MCF 10A (cell line): ENCODE measurements around the gene TF. TPM values are rescaled to one million over a fixed set of nuclear protein-coding genes. Genes with fewer than 3 reads are reported as not detected.

Experiments
- BruUV-seq: library from RNA; stranded (reverse); fragments of 400-500 nt; replicated peaks from 2 replicates; lab custom pipeline; 2021; lab: Mats Ljungman, UMichigan
- CTCF ChIA-PET: fragments of 300-600 bp; sonication (Branson Sonifier 250); formaldehyde crosslinking; extraction: SDS; loops from one replicate; lab custom pipeline; 2021; ENCODE audit warnings: antibody characterized with exemption, inconsistent platforms; lab: Yijun Ruan, JAX
- POLR2A ChIA-PET: fragments of 300-600, 350-650 bp; sonication (Branson Sonifier 250); formaldehyde crosslinking; extraction: SDS; loops from one replicate; lab custom pipeline; 2020; ENCODE audit warnings: antibody characterized with exemption, inconsistent platforms; lab: Yijun Ruan, JAX
- DNase-seq: peaks from one replicate; pipeline ENCODE4 v3.0.0-alpha.2; 2018; ENCODE audit not compliant: unreplicated experiment
- H3K27ac Mint-ChIP-seq: one replicate; pipeline ENCODE4 v1.8.0; 2022; ENCODE audit warnings: mild to moderate bottlenecking, low read depth, mixed read lengths; ENCODE audit not compliant: unreplicated experiment
- H3K27me3 Mint-ChIP-seq: one replicate; pipeline ENCODE4 v1.8.0; 2022; ENCODE audit warnings: mixed read lengths; ENCODE audit not compliant: insufficient read depth, unreplicated experiment
- H3K36me3 Mint-ChIP-seq: one replicate; pipeline ENCODE4 v1.8.0; 2022; ENCODE audit warnings: mild to moderate bottlenecking, moderate library complexity, mixed read lengths; ENCODE audit not compliant: insufficient read depth, unreplicated experiment
- H3K4me1 Mint-ChIP-seq: one replicate; pipeline ENCODE4 v1.8.0; 2022; ENCODE audit warnings: mixed read lengths; ENCODE audit not compliant: insufficient read depth, unreplicated experiment
- H3K4me3 Mint-ChIP-seq: one replicate; pipeline ENCODE4 v1.8.0; 2022; ENCODE audit warnings: mild to moderate bottlenecking, moderate library complexity, mixed read lengths; ENCODE audit not compliant: unreplicated experiment
- H3K9me3 Mint-ChIP-seq: one replicate; pipeline ENCODE4 v1.8.0; 2022; ENCODE audit warnings: mixed read lengths; ENCODE audit not compliant: unreplicated experiment
- intact Hi-C: fragments of 100-400 bp; cut with micrococcal nuclease; formaldehyde crosslinking; loops from 2 replicates; pipeline ENCODE4 v1.14.1; 2022
- total RNA-seq: library from RNA; stranded (reverse); gene quantifications from 2 replicates; pipeline ENCODE4 v1.2.3, GENCODE V29; 2022
- TF ChIP-seq, protein P1 (sequence below): fragments of 200-600 bp; IDR thresholded peaks from one replicate; pipeline ENCODE4 v1.8.0; 2022; ENCODE audit warnings: antibody characterized with exemption, mild to moderate bottlenecking; ENCODE audit not compliant: unreplicated experiment

TF gene
- total RNA-seq, 1 experiment from 2014 or later: 0.19 TPM

DNA sequence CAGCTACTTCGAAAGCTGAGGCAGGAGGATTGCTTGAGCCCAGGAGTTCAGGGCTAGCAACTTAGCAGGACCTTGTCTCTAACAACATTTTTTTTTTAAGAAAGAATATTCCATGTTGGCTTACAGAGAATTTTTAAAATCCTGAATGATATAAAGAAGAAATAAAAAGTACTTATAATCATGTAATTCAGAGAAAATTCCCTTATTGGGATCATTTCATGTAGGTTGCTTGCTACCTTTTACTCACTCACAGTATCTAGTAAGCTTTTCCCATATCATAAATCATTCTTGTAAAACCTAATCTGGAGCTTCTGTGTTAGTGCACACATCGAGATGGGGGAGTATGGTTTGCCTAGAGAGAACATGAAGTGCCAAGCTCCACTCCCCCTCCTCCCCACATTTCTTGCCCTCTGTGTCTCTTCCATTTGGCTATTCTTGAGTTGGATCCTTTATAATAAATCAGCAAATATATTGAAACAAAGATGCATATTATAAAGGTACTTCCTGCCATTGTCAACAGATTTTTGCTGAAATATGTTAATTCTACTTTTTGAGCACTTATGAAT lies 13.6 kb downstream of the TF start:
- no peak overlapping the region for H3K4me3 Mint-ChIP-seq
- intact Hi-C loops: no loop called here
- TF ChIP-seq, protein P1, sequence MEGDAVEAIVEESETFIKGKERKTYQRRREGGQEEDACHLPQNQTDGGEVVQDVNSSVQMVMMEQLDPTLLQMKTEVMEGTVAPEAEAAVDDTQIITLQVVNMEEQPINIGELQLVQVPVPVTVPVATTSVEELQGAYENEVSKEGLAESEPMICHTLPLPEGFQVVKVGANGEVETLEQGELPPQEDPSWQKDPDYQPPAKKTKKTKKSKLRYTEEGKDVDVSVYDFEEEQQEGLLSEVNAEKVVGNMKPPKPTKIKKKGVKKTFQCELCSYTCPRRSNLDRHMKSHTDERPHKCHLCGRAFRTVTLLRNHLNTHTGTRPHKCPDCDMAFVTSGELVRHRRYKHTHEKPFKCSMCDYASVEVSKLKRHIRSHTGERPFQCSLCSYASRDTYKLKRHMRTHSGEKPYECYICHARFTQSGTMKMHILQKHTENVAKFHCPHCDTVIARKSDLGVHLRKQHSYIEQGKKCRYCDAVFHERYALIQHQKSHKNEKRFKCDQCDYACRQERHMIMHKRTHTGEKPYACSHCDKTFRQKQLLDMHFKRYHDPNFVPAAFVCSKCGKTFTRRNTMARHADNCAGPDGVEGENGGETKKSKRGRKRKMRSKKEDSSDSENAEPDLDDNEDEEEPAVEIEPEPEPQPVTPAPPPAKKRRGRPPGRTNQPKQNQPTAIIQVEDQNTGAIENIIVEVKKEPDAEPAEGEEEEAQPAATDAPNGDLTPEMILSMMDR: no peak
- ChIA-PET POLR2A (interaction anchor here (0.6 kb wide), 1 partner anchor 69 kb away, joined by 3 read pairs; no protein-coding TSS in a partner anchor), CTCF (no interaction called here)
- no peak overlapping the region for H3K27ac Mint-ChIP-seq
- H3K9me3 Mint-ChIP-seq: no peaks in the 10 kb centered on the region
- peaks cover 39% of the 10 kb centered on the region for H3K27me3 Mint-ChIP-seq
- H3K4me1 Mint-ChIP-seq: no peaks in the 10 kb centered on the region
- no TSS peak for BruUV-seq
- no peaks in the 10 kb centered on the region for H3K36me3 Mint-ChIP-seq
- no peak for DNase-seq

DNA sequence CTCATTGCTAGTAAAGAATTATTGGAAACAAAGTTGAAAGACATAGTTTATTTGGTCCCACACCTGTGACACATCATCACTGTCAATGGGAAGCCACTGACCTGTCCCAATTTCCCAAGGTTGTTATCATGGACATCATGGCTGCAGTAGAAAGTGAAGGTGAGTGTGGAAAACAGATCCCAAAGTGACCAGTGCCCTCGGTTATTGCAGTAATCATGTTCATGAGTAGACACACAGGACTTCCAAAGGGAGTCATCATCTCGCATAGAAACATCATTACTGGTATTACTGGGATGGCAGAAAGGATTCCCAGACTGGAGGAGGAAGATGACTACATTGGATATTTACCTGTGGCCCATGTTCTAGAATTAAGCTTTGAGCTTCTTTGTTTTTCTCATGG lies 14.7 kb downstream of the TF start:
- CTCF ChIA-PET: no interaction called here
- Mint-ChIP-seq H3K9me3 (no peaks in the 10 kb centered on the region), H3K27me3 (peaks cover 39% of the 10 kb centered on the region), H3K4me1 (no peaks in the 10 kb centered on the region), H3K4me3 (no peak overlapping the region), H3K36me3 (no peaks in the 10 kb centered on the region), H3K27ac (no peak overlapping the region)
- no peak for DNase-seq
- intact Hi-C loops: no loop called here
- TF ChIP-seq, protein P1: no peak
- POLR2A ChIA-PET: no interaction called here
- no TSS peak for BruUV-seq

DNA sequence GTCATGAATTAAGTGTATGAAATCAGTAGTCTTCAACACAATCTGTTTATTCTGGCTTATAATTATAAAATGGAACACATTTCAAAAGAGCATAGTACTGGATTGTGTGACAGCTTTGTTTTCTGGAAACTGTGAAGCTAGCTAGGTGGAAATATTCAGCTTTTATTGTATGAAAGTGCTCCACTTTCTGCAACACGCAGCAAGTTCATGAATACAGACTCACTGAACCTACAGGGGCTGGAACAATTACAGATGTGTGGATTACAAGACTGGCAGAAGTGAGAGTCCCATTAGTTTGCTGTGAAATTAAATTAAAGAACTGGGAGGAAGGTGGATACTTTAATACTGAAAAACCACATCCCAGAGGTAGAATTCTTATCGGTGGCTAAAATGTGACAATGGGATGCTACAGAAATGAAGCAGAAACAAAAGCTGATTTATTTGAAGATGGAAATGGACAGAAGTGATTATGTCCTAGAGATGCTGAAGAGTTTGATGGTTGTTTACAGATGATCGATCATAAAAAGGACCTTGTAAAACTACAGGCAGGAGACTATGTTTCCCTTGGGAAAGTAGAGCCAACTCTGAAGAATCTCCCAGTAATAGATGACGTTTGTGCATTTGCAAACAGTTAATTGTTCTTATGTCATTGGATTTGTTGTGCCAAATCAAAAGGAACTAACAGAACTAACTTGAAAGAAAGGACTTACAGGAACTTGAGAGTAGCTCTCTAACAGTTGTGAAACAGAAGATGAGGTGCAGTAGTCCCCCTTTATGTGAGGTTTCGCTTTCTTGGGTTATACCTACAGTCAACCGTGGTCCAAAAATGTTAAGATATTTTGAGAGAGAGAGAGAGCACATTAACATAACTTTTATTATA lies 15.7 kb downstream of the TF start:
- no TSS peak for BruUV-seq
- Mint-ChIP-seq H3K36me3 (no peaks in the 10 kb centered on the region), H3K4me1 (no peaks in the 10 kb centered on the region), H3K27me3 (peaks cover 39% of the 10 kb centered on the region), H3K9me3 (no peaks in the 10 kb centered on the region), H3K4me3 (no peak overlapping the region), H3K27ac (no peak overlapping the region)
- TF ChIP-seq, protein P1: no peak
- ChIA-PET POLR2A (no interaction called here), CTCF (no interaction called here)
- DNase-seq: no peak
- intact Hi-C loops: no loop called here

DNA sequence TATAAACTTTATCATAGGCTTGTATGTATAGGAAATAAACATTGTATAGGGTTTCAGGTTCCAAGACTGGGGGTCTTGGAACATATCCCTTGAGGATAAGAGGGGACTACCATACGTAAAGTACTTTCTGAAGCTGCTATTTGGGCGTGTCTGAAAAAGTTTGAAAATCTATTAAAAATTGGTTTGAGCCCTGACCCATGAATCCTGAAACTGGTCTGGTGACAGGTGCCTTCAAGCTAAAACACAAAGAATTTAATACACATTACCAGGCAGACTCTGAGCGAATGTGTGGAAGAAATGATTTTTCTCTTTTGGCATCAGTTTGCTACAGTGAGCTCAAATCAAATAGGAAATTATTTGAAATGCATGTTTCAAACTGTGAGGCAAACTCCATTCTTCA lies 16.3 kb downstream of the TF start:
- BruUV-seq: no TSS peak
- DNase-seq: no peak
- CTCF ChIA-PET: no interaction called here
- TF ChIP-seq, protein P1: no peak
- Mint-ChIP-seq H3K4me3 (no peak overlapping the region), H3K4me1 (no peaks in the 10 kb centered on the region), H3K9me3 (no peaks in the 10 kb centered on the region), H3K27ac (no peak overlapping the region), H3K27me3 (peaks cover 39% of the 10 kb centered on the region), H3K36me3 (no peaks in the 10 kb centered on the region)
- intact Hi-C loops: no loop called here
- POLR2A ChIA-PET: no interaction called here
